K562 (cell line): ENCODE data around the gene FAM50B.

Source experiments
- C11orf30 ChIP-seq: fragments of 450-650 bp; IDR thresholded peaks from 2 replicates; pipeline ENCODE4 v1.6.1; 2016; ENCODE audit warnings: low read depth, mild to moderate bottlenecking
- E2F8 ChIP-seq: fragments of 450-650 bp; IDR thresholded peaks from 2 replicates; pipeline ENCODE4 v1.7.1; 2018; ENCODE audit warnings: mild to moderate bottlenecking, low read depth; ENCODE audit not compliant: partially characterized antibody
- EZH2 ChIP-seq: IDR thresholded peaks from 2 replicates; pipeline ENCODE4 v1.6.1; 2012; ENCODE audit warnings: low read depth, mild to moderate bottlenecking, inconsistent platforms, low read length, borderline replicate concordance
- GTF2E2 ChIP-seq: fragments of 200-800 bp; sonication (Bioruptor generic); IDR thresholded peaks from 2 replicates; pipeline ENCODE4 v1.6.1; 2016; ENCODE audit warnings: missing genetic modification characterization, missing compliant biosample characterization
- HOXB6 ChIP-seq: fragments of 250-450 bp; sonication (Bioruptor Pico); IDR thresholded peaks from 2 replicates; pipeline ENCODE4 v1.5.1; 2022; ENCODE audit warnings: mild to moderate bottlenecking, borderline replicate concordance
- REST ChIP-seq, 2 experiments: fragments of 450-650 bp; formaldehyde crosslinking in 1 of 2; IDR thresholded peaks; 2 replicates each; pipeline versions ENCODE4 v1.4.0 to v1.6.1; 2014 to 2020; ENCODE audit warnings: mild to moderate bottlenecking in 2 of 2, borderline replicate concordance in 1 of 2, low read depth in 1 of 2
- SP2 ChIP-seq: IDR thresholded peaks from 2 replicates; pipeline ENCODE4 v1.6.1; 2011; ENCODE audit warnings: mild to moderate bottlenecking, low read depth, low read length, moderate library complexity; ENCODE audit not compliant: poor library complexity, severe bottlenecking; ENCODE audit errors: extremely low read depth
- YY1 ChIP-seq, 3 experiments: IDR thresholded peaks; 2 replicates each; pipeline ENCODE4 v1.6.1; 2011; ENCODE audit warnings: low read length in 2 of 3, mild to moderate bottlenecking in 2 of 3, moderate library complexity in 2 of 3, borderline replicate concordance in 1 of 3, control low read depth in 1 of 3, low read depth in 1 of 3; ENCODE audit not compliant: insufficient read depth in 3 of 3, insufficient replicate concordance in 2 of 3, control insufficient read depth in 1 of 3, insufficient read length in 1 of 3; ENCODE audit errors: extremely low read depth in 1 of 3
- TF ChIP-seq, protein P1 (sequence below): fragments of 450-650 bp; formaldehyde crosslinking; IDR thresholded peaks from 2 replicates; pipeline ENCODE4 v1.4.0; 2022; ENCODE audit warnings: missing genetic modification characterization
- TF ChIP-seq, protein P2 (sequence below): sonication (generic); formaldehyde crosslinking; IDR thresholded peaks from 2 replicates; pipeline ENCODE4 v1.8.1; 2022; ENCODE audit warnings: missing genetic modification reagents
- TF ChIP-seq, protein P3 (sequence below), 3 experiments: IDR thresholded peaks in 2 of 3; conservative IDR thresholded peaks in 1 of 3; 2 replicates each; pipeline ENCODE4 v1.5.1; 2011 to 2012; ENCODE audit warnings: low read length in 3 of 3, mild to moderate bottlenecking in 3 of 3, control low read depth in 2 of 3, improper control_type of control experiment in 1 of 3, inconsistent platforms in 1 of 3, low read depth in 1 of 3, mixed read lengths in 1 of 3, moderate library complexity in 1 of 3; ENCODE audit not compliant: insufficient read depth in 2 of 3
- TF ChIP-seq, protein P4 (sequence below): sonication (generic); formaldehyde crosslinking; IDR thresholded peaks from 2 replicates; pipeline ENCODE4 v1.5.0; 2020; ENCODE audit warnings: missing genetic modification reagents

- no peak for TF ChIP-seq C11orf30
- TF ChIP-seq, protein P1, sequence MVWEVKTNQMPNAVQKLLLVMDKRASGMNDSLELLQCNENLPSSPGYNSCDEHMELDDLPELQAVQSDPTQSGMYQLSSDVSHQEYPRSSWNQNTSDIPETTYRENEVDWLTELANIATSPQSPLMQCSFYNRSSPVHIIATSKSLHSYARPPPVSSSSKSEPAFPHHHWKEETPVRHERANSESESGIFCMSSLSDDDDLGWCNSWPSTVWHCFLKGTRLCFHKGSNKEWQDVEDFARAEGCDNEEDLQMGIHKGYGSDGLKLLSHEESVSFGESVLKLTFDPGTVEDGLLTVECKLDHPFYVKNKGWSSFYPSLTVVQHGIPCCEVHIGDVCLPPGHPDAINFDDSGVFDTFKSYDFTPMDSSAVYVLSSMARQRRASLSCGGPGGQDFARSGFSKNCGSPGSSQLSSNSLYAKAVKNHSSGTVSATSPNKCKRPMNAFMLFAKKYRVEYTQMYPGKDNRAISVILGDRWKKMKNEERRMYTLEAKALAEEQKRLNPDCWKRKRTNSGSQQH (CRISPR knock-in tag), result no peak
- no peak for TF ChIP-seq YY1 (IDR thresholded peaks at IDR 0.05; ENCODE audit: borderline replicate concordance in 1 of 3, control insufficient read depth in 1 of 3, extremely low read depth in 1 of 3, insufficient read depth in 3 of 3, insufficient read length in 1 of 3, insufficient replicate concordance in 2 of 3, low read depth in 1 of 3, low read length in 2 of 3)
- TF ChIP-seq GTF2E2, result no peak
- TF ChIP-seq SP2, result no peak
- TF ChIP-seq, protein P2, sequence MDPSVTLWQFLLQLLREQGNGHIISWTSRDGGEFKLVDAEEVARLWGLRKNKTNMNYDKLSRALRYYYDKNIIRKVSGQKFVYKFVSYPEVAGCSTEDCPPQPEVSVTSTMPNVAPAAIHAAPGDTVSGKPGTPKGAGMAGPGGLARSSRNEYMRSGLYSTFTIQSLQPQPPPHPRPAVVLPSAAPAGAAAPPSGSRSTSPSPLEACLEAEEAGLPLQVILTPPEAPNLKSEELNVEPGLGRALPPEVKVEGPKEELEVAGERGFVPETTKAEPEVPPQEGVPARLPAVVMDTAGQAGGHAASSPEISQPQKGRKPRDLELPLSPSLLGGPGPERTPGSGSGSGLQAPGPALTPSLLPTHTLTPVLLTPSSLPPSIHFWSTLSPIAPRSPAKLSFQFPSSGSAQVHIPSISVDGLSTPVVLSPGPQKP, result no peak
- TF ChIP-seq, protein P3, sequence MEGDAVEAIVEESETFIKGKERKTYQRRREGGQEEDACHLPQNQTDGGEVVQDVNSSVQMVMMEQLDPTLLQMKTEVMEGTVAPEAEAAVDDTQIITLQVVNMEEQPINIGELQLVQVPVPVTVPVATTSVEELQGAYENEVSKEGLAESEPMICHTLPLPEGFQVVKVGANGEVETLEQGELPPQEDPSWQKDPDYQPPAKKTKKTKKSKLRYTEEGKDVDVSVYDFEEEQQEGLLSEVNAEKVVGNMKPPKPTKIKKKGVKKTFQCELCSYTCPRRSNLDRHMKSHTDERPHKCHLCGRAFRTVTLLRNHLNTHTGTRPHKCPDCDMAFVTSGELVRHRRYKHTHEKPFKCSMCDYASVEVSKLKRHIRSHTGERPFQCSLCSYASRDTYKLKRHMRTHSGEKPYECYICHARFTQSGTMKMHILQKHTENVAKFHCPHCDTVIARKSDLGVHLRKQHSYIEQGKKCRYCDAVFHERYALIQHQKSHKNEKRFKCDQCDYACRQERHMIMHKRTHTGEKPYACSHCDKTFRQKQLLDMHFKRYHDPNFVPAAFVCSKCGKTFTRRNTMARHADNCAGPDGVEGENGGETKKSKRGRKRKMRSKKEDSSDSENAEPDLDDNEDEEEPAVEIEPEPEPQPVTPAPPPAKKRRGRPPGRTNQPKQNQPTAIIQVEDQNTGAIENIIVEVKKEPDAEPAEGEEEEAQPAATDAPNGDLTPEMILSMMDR (IDR thresholded peaks at IDR 0.05 in 2 of 3, conservative IDR thresholded peaks at IDR 0.05 in 1 of 3; ENCODE audit: insufficient read depth in 2 of 3, low read depth in 1 of 3, low read length in 3 of 3), result no peak
- no peak for TF ChIP-seq EZH2
- no peak for TF ChIP-seq REST (IDR thresholded peaks at IDR 0.05; ENCODE audit: borderline replicate concordance)
- TF ChIP-seq REST (CRISPR knock-in tag; IDR thresholded peaks at IDR 0.05; ENCODE audit: low read depth), result no peak
- TF ChIP-seq HOXB6 (CRISPR knock-in tag), result no peak
- TF ChIP-seq E2F8, result no peak
- TF ChIP-seq, protein P4, sequence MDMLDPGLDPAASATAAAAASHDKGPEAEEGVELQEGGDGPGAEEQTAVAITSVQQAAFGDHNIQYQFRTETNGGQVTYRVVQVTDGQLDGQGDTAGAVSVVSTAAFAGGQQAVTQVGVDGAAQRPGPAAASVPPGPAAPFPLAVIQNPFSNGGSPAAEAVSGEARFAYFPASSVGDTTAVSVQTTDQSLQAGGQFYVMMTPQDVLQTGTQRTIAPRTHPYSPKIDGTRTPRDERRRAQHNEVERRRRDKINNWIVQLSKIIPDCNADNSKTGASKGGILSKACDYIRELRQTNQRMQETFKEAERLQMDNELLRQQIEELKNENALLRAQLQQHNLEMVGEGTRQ (CRISPR knock-in tag), result no peak
Observed at GRCh38 chr6:3838992-3839867, 9.9 kb upstream of the FAM50B start.
